ENCODE measurements around the gene ANKRD11. TPM values are rescaled to one million over a fixed set of nuclear protein-coding genes. Genes with fewer than 3 reads are reported as not detected.

Gene ANKRD11
- total and polyA plus RNA-seq, 7 experiments from 2014 or later = 8.7 to 254 (median 239) TPM

- Mint-ChIP-seq H3K4me1 (peaks cover 75 to 95% (median 84%) of the 10 kb centered on the region in 7 donors), H3K27ac (peak overlapping the region; percentile 84 to 96 (median 94)), H3K36me3 (no peaks in the 10 kb centered on the region), H3K27me3 (no peaks in the 10 kb centered on the region), H3K9me3 (no peaks in the 10 kb centered on the region), H3K4me3 (peak overlapping the region; percentile 62 to 84 (median 78))
- intact Hi-C loops (cut with micrococcal nuclease) = loop anchor here (2.0 to 5.0 kb wide), 6 partner anchors 33 to 98 kb away; partner anchors contain the start of gene SPG7 (in 1 of the 2)
- Histone ChIP-seq H3K27ac (ENCODE audit: low read depth, low read length) (peak overlapping the region; percentile 72), H3K4me1 (ENCODE audit: control insufficient read depth in 2 of 2, insufficient read depth in 2 of 2, low read length in 2 of 2) (peaks cover 80 to 88% of the 10 kb centered on the region in 2 donors), H3K4me3 (ENCODE audit: low read length) (no peak overlapping the region), H3K36me3 (ENCODE audit: control insufficient read depth in 2 of 3, insufficient read depth in 3 of 3, low read length in 3 of 3) (peaks cover 0 to 2% (median 0%) of the 10 kb centered on the region in 3 experiments), H3K9me3 (ENCODE audit: control insufficient read depth in 2 of 3, low read length in 3 of 3) (no peaks in the 10 kb centered on the region), H3K27me3 (ENCODE audit: control insufficient read depth in 2 of 2, insufficient read depth in 2 of 2, low read length in 2 of 2) (no peaks in the 10 kb centered on the region)
- POLR2A ChIA-PET = interaction anchor here (0.9 to 4.0 kb wide), 6 partner anchors 22 to 105 kb away, joined by 3 to 17 read pairs (median 3); no protein-coding TSS in a partner anchor
- ATAC-seq (peak; percentile 90), DNase-seq (peak; percentile 25 to 85 (median 77))
- CTCF ChIA-PET = interaction anchor here (0.6 to 1.1 kb wide), 3 partner anchors 37 to 109 kb away, joined by 3 to 5 read pairs (median 3); no protein-coding TSS in a partner anchor
Observed at GRCh38 chr16:89409161-89409711, 81.1 kb downstream of the ANKRD11 start.

GRCh38 chr16:89408315-89408714 lies 82.0 kb downstream of the ANKRD11 start:
- Mint-ChIP-seq H3K9me3 (no peaks in the 10 kb centered on the region), H3K4me1 (peaks cover 81 to 95% (median 88%) of the 10 kb centered on the region in 7 donors), H3K36me3 (no peaks in the 10 kb centered on the region), H3K27ac (peak overlapping the region; percentile 84 to 96 (median 94)), H3K4me3 (peak overlapping the region; percentile 62 to 84 (median 79)), H3K27me3 (no peaks in the 10 kb centered on the region)
- H3K36me3 ChIP-seq (ENCODE audit: control insufficient read depth in 2 of 3, insufficient read depth in 3 of 3, low read length in 3 of 3) = no peaks in the 10 kb centered on the region
- peak overlapping the region; percentile 72 for H3K27ac ChIP-seq (ENCODE audit: low read depth, low read length)
- ChIA-PET POLR2A (interaction anchor here (0.9 to 4.0 kb wide), 5 partner anchors 10 to 98 kb away, joined by 3 to 17 read pairs (median 3); no protein-coding TSS in a partner anchor), CTCF (no interaction called here)
- H3K9me3 ChIP-seq (ENCODE audit: control insufficient read depth in 2 of 3, low read length in 3 of 3) = no peaks in the 10 kb centered on the region
- intact Hi-C loops (cut with micrococcal nuclease) = loop anchor here (2.0 to 5.0 kb wide), 6 partner anchors 34 to 99 kb away; partner anchors contain the start of gene SPG7 (in 1 of the 2)
- DNase-seq (no peak), ATAC-seq (no peak)
- H3K4me3 ChIP-seq (ENCODE audit: low read length) = no peak overlapping the region
- no peaks in the 10 kb centered on the region for H3K27me3 ChIP-seq (ENCODE audit: control insufficient read depth in 2 of 2, insufficient read depth in 2 of 2, low read length in 2 of 2)
- peaks cover 87% of the 10 kb centered on the region in 2 donors for H3K4me1 ChIP-seq (ENCODE audit: control insufficient read depth in 2 of 2, insufficient read depth in 2 of 2, low read length in 2 of 2)

GRCh38 chr16:89407925-89408300 lies 82.4 kb downstream of the ANKRD11 start:
- no peaks in the 10 kb centered on the region for H3K9me3 Mint-ChIP-seq
- peaks cover 87 to 90% of the 10 kb centered on the region in 2 donors for H3K4me1 ChIP-seq (ENCODE audit: control insufficient read depth in 2 of 2, insufficient read depth in 2 of 2, low read length in 2 of 2)
- H3K36me3 Mint-ChIP-seq = no peaks in the 10 kb centered on the region
- ATAC-seq (no peak), DNase-seq (no peak)
- H3K4me3 Mint-ChIP-seq = peak overlapping the region; percentile 62 to 84 (median 79)
- ChIA-PET POLR2A (interaction anchor here (0.5 to 1.6 kb wide), 5 partner anchors 11 to 98 kb away, joined by 3 to 9 read pairs (median 3); no protein-coding TSS in a partner anchor), CTCF (interaction anchor here (0.6 kb wide), 1 partner anchor 120 kb away, joined by 3 read pairs; no protein-coding TSS in a partner anchor)
- peaks cover 81 to 95% (median 89%) of the 10 kb centered on the region in 7 donors for H3K4me1 Mint-ChIP-seq
- peak overlapping the region; percentile 84 to 96 (median 94) for H3K27ac Mint-ChIP-seq
- no peaks in the 10 kb centered on the region for H3K27me3 Mint-ChIP-seq
- no peaks in the 10 kb centered on the region for H3K27me3 ChIP-seq (ENCODE audit: control insufficient read depth in 2 of 2, insufficient read depth in 2 of 2, low read length in 2 of 2)
- intact Hi-C loops (cut with micrococcal nuclease) = loop anchor here (2.0 to 5.0 kb wide), 7 partner anchors 15 to 99 kb away; partner anchors contain the start of gene SPG7 (in 1 of the 2)
- no peaks in the 10 kb centered on the region for H3K36me3 ChIP-seq (ENCODE audit: control insufficient read depth in 2 of 3, insufficient read depth in 3 of 3, low read length in 3 of 3)
- no peak overlapping the region for H3K4me3 ChIP-seq (ENCODE audit: low read length)
- H3K9me3 ChIP-seq (ENCODE audit: control insufficient read depth in 2 of 3, low read length in 3 of 3) = no peaks in the 10 kb centered on the region
- peak overlapping the region; percentile 72 for H3K27ac ChIP-seq (ENCODE audit: low read depth, low read length)

DNA sequence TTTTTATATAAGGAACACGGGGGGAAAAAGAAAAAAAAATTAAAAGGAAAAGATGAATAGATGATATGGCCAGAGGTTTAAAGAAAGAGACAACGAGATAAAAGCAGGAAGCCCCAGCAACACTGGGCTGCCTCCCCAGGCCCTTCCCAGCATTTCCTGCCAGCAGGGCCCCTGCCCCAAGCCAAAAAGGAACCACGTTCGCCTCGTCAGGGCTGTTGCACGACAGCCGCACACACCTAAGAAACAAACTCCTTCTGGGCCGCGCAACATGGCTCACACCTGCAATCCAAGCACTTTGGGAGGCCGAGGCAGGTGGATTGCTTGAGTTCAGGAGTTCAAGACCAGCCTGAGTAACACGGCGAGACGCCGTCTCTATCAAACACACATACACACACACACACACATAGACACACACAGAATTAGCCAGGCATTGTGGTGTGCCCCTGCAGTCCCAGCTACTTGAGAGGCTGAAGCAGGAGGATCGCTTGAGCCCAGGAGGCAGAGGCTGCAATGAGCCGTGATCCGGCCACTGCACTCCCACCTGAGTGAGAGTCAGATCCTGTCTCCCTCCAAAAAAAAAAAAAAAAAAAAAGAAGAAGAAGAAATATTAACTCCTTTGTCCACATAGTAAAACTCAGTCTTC lies 83.0 kb downstream of the ANKRD11 start:
- Histone ChIP-seq H3K9me3 (ENCODE audit: control insufficient read depth in 2 of 3, low read length in 3 of 3) (no peaks in the 10 kb centered on the region), H3K27ac (ENCODE audit: low read depth, low read length) (peak overlapping the region; percentile 72), H3K27me3 (ENCODE audit: control insufficient read depth in 2 of 2, insufficient read depth in 2 of 2, low read length in 2 of 2) (no peaks in the 10 kb centered on the region), H3K4me3 (ENCODE audit: low read length) (no peak overlapping the region), H3K4me1 (ENCODE audit: control insufficient read depth in 2 of 2, insufficient read depth in 2 of 2, low read length in 2 of 2) (peaks cover 86 to 88% of the 10 kb centered on the region in 2 donors), H3K36me3 (ENCODE audit: control insufficient read depth in 2 of 3, insufficient read depth in 3 of 3, low read length in 3 of 3) (no peaks in the 10 kb centered on the region)
- H3K27me3 Mint-ChIP-seq = no peaks in the 10 kb centered on the region
- CTCF ChIA-PET = interaction anchor here (0.6 kb wide), 1 partner anchor 119 kb away, joined by 3 read pairs; no protein-coding TSS in a partner anchor
- peak in 6 of 9 donors; percentile 37 to 44 (median 42) for DNase-seq
- POLR2A ChIA-PET = interaction anchor here (0.5 to 1.6 kb wide), 5 partner anchors 11 to 84 kb away, joined by 3 to 9 read pairs (median 4); no protein-coding TSS in a partner anchor
- ATAC-seq = no peak
- peaks cover 79 to 95% (median 86%) of the 10 kb centered on the region in 7 donors for H3K4me1 Mint-ChIP-seq
- intact Hi-C loops (cut with micrococcal nuclease) = loop anchor here (2.0 to 5.0 kb wide), 5 partner anchors 15 to 100 kb away; partner anchors contain the start of gene SPG7 (in 1 of the 2)
- peak overlapping the region; percentile 62 to 84 (median 79) for H3K4me3 Mint-ChIP-seq
- no peaks in the 10 kb centered on the region for H3K36me3 Mint-ChIP-seq
- H3K9me3 Mint-ChIP-seq = no peaks in the 10 kb centered on the region
- H3K27ac Mint-ChIP-seq = peak overlapping the region; percentile 84 to 96 (median 94)

GRCh38 chr16:89406277-89406888 lies 84.0 kb downstream of the ANKRD11 start:
- Histone ChIP-seq H3K27ac (ENCODE audit: low read depth, low read length) (peak overlapping the region; percentile 72), H3K9me3 (ENCODE audit: control insufficient read depth in 2 of 3, low read length in 3 of 3) (no peaks in the 10 kb centered on the region), H3K27me3 (ENCODE audit: control insufficient read depth in 2 of 2, insufficient read depth in 2 of 2, low read length in 2 of 2) (no peaks in the 10 kb centered on the region), H3K4me3 (ENCODE audit: low read length) (no peak overlapping the region), H3K4me1 (ENCODE audit: control insufficient read depth in 2 of 2, insufficient read depth in 2 of 2, low read length in 2 of 2) (peaks cover 78 to 83% of the 10 kb centered on the region in 2 donors), H3K36me3 (ENCODE audit: control insufficient read depth in 2 of 3, insufficient read depth in 3 of 3, low read length in 3 of 3) (no peaks in the 10 kb centered on the region)
- H3K27ac Mint-ChIP-seq = peak overlapping the region; percentile 84 to 96 (median 94)
- H3K4me1 Mint-ChIP-seq = peaks cover 73 to 98% (median 89%) of the 10 kb centered on the region in 7 donors
- DNase-seq (no peak), ATAC-seq (no peak)
- H3K4me3 Mint-ChIP-seq = peak overlapping the region; percentile 57 to 84 (median 78)
- CTCF ChIA-PET = no interaction called here
- POLR2A ChIA-PET = no interaction called here
- intact Hi-C loops (cut with micrococcal nuclease) = loop anchor here (2.0 to 5.0 kb wide), 5 partner anchors 14 to 101 kb away; partner anchors contain the start of gene SPG7 (in 1 of the 2)
- H3K36me3 Mint-ChIP-seq = no peaks in the 10 kb centered on the region
- H3K9me3 Mint-ChIP-seq = no peaks in the 10 kb centered on the region
- no peaks in the 10 kb centered on the region for H3K27me3 Mint-ChIP-seq

DNA sequence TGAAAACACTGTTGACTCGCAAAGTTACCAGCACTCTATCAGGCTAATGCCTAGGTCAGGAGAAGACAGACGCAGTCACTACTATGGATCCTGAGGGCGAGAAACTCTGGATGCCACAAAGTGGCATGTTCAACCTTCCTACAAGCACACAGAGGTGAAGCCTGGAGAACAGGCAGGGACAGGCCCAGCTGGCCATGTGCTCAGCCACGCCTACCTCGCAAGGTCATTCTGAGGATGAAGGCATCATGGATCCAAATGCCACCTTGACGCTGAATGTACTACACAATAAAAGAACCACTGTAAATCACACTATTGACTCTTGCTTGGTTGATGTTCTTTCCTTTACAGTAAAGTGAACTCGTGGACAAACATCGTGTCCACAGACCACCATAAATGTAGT lies 85.8 kb downstream of the ANKRD11 start:
- H3K4me3 Mint-ChIP-seq = peak overlapping the region in 8 of 10 donors; percentile 5 to 80 (median 65)
- peak overlapping the region; percentile 63 for H3K27ac ChIP-seq (ENCODE audit: low read depth, low read length)
- no peaks in the 10 kb centered on the region for H3K27me3 Mint-ChIP-seq
- no peaks in the 10 kb centered on the region for H3K9me3 ChIP-seq (ENCODE audit: control insufficient read depth in 2 of 3, low read length in 3 of 3)
- no peaks in the 10 kb centered on the region for H3K27me3 ChIP-seq (ENCODE audit: control insufficient read depth in 2 of 2, insufficient read depth in 2 of 2, low read length in 2 of 2)
- POLR2A ChIA-PET = no interaction called here
- H3K9me3 Mint-ChIP-seq = no peaks in the 10 kb centered on the region
- no peaks in the 10 kb centered on the region for H3K36me3 ChIP-seq (ENCODE audit: control insufficient read depth in 2 of 3, insufficient read depth in 3 of 3, low read length in 3 of 3)
- H3K36me3 Mint-ChIP-seq = no peaks in the 10 kb centered on the region
- no peak for ATAC-seq
- intact Hi-C loops (cut with micrococcal nuclease) = no loop called here
- peak overlapping the region; percentile 19 to 97 (median 85) for H3K27ac Mint-ChIP-seq
- CTCF ChIA-PET = interaction anchor here (0.6 kb wide), 2 partner anchors 18 to 43 kb away, joined by 3 to 4 read pairs; no protein-coding TSS in a partner anchor
- DNase-seq = no peak
- H3K4me3 ChIP-seq (ENCODE audit: low read length) = no peak overlapping the region
- peaks cover 61 to 67% of the 10 kb centered on the region in 2 donors for H3K4me1 ChIP-seq (ENCODE audit: control insufficient read depth in 2 of 2, insufficient read depth in 2 of 2, low read length in 2 of 2)
- H3K4me1 Mint-ChIP-seq = peaks cover 63 to 89% (median 77%) of the 10 kb centered on the region in 7 donors

Measured in naive thymus-derived CD4-positive, alpha-beta T cell (primary cell).